Loucy (cell line): Measurements from ENCODE around the gene DISC1.

Experiments used
- EZH2phosphoT487 ChIP-seq: fragments of 200-600 bp; IDR thresholded peaks from 2 replicates; pipeline ENCODE4 v1.6.1; 2018; ENCODE audit warnings: antibody characterized with exemption, mild to moderate bottlenecking, moderate library complexity, borderline replicate concordance
- TF ChIP-seq, protein P1 (sequence below): fragments of 200-600 bp; sonication (generic); conservative IDR thresholded peaks from 2 replicates; pipeline ENCODE4 v1.5.1; 2014; ENCODE audit warnings: mild to moderate bottlenecking, antibody characterized with exemption, low read length

DNA sequence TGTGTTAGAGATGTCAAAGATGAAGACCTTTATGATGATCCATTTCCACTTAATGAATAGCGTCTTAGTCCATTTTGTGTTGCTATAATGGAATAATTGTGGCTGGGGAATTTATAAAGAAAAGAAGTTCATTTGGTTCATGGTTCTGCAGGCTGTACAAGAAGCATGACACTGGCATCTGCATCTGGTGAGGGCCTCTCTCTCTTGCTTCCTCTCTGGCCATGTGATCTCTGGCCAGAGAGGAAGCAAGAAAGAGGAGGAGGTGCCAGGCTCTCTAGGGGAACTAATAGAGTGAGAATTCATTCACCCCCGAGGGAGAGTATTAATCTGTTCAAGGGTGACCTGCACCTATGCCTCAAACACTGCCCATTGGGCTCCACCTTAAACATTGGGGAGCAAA lies 242.8 kb downstream of the DISC1 start:
- TF ChIP-seq, protein P1, sequence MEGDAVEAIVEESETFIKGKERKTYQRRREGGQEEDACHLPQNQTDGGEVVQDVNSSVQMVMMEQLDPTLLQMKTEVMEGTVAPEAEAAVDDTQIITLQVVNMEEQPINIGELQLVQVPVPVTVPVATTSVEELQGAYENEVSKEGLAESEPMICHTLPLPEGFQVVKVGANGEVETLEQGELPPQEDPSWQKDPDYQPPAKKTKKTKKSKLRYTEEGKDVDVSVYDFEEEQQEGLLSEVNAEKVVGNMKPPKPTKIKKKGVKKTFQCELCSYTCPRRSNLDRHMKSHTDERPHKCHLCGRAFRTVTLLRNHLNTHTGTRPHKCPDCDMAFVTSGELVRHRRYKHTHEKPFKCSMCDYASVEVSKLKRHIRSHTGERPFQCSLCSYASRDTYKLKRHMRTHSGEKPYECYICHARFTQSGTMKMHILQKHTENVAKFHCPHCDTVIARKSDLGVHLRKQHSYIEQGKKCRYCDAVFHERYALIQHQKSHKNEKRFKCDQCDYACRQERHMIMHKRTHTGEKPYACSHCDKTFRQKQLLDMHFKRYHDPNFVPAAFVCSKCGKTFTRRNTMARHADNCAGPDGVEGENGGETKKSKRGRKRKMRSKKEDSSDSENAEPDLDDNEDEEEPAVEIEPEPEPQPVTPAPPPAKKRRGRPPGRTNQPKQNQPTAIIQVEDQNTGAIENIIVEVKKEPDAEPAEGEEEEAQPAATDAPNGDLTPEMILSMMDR = no peak
- TF ChIP-seq EZH2phosphoT487 = no peak
